HL-60 (cell line): ENCODE measurements around the gene INTS11.

Source experiments
- POLR2AphosphoS5 ChIP-seq: IDR thresholded peaks from 2 replicates; pipeline ENCODE4 v1.6.1; 2012; ENCODE audit warnings: low read depth
- SPI1 ChIP-seq: IDR thresholded peaks from 2 replicates; pipeline ENCODE4 v1.6.1; 2012; ENCODE audit warnings: low read depth, mild to moderate bottlenecking, borderline replicate concordance
- TF ChIP-seq, protein P1 (sequence below): IDR thresholded peaks from 2 replicates; pipeline ENCODE4 v1.6.1; 2012; ENCODE audit warnings: low read depth; ENCODE audit not compliant: insufficient replicate concordance
- TF ChIP-seq, protein P2 (sequence below): IDR thresholded peaks from one replicate; pipeline ENCODE4 v1.5.1; 2011; ENCODE audit warnings: low read length, control low read depth, inconsistent platforms; ENCODE audit not compliant: insufficient read depth

DNA sequence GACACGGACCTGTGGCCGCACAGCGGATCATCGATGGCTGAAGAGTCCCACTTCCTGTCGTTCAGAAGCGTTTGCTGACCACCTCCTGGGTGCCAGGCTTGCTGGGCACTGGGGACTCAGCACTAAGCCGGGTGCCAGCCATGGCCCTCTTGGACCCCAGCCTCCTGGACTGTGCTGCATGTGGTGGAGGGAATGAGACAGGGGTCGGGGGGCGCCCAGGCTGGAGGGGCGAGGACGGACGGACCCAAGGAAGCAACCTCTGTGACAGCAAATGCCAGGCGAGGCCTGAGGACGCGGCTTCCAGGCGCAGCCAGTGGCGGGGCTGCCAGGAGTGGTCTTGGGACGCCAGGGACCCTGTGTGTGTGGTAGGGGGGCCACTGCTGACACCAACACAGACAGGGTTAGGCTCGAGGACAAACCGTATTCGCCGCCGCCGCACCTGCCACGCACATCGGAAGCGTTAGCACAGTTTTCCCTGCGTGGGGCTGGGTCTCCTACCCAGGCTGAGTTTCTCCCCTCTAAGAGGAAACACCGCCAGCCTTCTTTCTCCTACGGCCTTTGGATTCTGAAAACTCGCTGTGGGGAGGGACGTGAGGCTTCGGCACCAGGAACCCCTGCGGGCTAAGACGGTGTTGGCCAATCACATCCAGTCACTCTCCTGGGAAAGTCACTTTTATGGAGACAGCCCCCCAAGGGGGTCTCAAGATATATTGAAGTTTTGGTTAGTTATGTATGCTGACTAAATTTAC, 36.9 kb upstream of the INTS11 start:
- TF ChIP-seq, protein P1, sequence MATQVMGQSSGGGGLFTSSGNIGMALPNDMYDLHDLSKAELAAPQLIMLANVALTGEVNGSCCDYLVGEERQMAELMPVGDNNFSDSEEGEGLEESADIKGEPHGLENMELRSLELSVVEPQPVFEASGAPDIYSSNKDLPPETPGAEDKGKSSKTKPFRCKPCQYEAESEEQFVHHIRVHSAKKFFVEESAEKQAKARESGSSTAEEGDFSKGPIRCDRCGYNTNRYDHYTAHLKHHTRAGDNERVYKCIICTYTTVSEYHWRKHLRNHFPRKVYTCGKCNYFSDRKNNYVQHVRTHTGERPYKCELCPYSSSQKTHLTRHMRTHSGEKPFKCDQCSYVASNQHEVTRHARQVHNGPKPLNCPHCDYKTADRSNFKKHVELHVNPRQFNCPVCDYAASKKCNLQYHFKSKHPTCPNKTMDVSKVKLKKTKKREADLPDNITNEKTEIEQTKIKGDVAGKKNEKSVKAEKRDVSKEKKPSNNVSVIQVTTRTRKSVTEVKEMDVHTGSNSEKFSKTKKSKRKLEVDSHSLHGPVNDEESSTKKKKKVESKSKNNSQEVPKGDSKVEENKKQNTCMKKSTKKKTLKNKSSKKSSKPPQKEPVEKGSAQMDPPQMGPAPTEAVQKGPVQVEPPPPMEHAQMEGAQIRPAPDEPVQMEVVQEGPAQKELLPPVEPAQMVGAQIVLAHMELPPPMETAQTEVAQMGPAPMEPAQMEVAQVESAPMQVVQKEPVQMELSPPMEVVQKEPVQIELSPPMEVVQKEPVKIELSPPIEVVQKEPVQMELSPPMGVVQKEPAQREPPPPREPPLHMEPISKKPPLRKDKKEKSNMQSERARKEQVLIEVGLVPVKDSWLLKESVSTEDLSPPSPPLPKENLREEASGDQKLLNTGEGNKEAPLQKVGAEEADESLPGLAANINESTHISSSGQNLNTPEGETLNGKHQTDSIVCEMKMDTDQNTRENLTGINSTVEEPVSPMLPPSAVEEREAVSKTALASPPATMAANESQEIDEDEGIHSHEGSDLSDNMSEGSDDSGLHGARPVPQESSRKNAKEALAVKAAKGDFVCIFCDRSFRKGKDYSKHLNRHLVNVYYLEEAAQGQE, result no peak
- TF ChIP-seq, protein P2, sequence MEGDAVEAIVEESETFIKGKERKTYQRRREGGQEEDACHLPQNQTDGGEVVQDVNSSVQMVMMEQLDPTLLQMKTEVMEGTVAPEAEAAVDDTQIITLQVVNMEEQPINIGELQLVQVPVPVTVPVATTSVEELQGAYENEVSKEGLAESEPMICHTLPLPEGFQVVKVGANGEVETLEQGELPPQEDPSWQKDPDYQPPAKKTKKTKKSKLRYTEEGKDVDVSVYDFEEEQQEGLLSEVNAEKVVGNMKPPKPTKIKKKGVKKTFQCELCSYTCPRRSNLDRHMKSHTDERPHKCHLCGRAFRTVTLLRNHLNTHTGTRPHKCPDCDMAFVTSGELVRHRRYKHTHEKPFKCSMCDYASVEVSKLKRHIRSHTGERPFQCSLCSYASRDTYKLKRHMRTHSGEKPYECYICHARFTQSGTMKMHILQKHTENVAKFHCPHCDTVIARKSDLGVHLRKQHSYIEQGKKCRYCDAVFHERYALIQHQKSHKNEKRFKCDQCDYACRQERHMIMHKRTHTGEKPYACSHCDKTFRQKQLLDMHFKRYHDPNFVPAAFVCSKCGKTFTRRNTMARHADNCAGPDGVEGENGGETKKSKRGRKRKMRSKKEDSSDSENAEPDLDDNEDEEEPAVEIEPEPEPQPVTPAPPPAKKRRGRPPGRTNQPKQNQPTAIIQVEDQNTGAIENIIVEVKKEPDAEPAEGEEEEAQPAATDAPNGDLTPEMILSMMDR, result no peak
- TF ChIP-seq POLR2AphosphoS5 (no peak), SPI1 (no peak)
